Adrenal gland (tissue), 5 donors: ENCODE measurements around the gene SLFN12.

Experiments used
- POLR2A ChIP-seq, 2 donors: fragments of 450-650 bp; IDR thresholded peaks; one replicate each; pipeline ENCODE4 v1.6.1; 2017; ENCODE audit warnings: antibody characterized with exemption in 2 of 2, mild to moderate bottlenecking in 2 of 2, moderate library complexity in 1 of 2
- TF ChIP-seq, protein P1 (sequence below), 6 experiments: fragments of 450-650 bp in 4 of 6; fragments of 200-600 bp in 2 of 6; sonication (generic) in 1 of 6; IDR thresholded peaks; 1 replicate in 5 of 6; 2 replicates in 1 of 6; pipeline versions ENCODE4 v1.5.1 to v1.8.0; 2016 to 2021; ENCODE audit warnings: antibody characterized with exemption in 6 of 6, mild to moderate bottlenecking in 2 of 6, moderate library complexity in 1 of 6
- donor health status: DM: no; HTN: no; CAD: no.

DNA sequence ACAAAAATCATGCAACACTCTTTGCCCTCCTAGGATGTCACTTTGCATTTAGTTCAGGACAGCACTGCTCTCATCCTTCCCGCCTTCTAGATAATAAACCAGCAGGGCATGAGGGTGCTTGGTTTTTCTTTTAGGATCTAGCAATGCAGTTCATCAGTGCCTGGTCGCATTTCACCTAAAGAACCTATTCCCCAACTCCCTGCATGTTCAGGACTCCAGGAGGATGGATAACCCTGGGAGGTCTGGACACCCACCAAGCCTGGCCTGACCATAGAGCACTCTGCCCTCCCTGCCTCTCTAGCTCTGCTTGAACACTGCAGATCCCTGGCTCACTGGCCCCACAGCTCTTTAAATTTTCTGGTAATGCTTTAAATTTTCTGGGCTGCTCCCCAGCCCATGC is 2.6 kb downstream of the SLFN12 start:
- TF ChIP-seq POLR2A (IDR thresholded peaks at IDR 0.05), result no peak
- TF ChIP-seq, protein P1, sequence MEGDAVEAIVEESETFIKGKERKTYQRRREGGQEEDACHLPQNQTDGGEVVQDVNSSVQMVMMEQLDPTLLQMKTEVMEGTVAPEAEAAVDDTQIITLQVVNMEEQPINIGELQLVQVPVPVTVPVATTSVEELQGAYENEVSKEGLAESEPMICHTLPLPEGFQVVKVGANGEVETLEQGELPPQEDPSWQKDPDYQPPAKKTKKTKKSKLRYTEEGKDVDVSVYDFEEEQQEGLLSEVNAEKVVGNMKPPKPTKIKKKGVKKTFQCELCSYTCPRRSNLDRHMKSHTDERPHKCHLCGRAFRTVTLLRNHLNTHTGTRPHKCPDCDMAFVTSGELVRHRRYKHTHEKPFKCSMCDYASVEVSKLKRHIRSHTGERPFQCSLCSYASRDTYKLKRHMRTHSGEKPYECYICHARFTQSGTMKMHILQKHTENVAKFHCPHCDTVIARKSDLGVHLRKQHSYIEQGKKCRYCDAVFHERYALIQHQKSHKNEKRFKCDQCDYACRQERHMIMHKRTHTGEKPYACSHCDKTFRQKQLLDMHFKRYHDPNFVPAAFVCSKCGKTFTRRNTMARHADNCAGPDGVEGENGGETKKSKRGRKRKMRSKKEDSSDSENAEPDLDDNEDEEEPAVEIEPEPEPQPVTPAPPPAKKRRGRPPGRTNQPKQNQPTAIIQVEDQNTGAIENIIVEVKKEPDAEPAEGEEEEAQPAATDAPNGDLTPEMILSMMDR (IDR thresholded peaks at IDR 0.05), result no peak
